Hematopoietic multipotent progenitor cell treated with erythropoietin and hydrocortisone succinate and interleukin-3 and kit ligand, for 15 days (in vitro differentiated cells): ENCODE data around the gene PCDH19.

Experiments
- DNase-seq: peaks from one replicate; pipeline ENCODE4 v3.0.0-alpha.2; 2015; ENCODE audit warnings: low spot score

PCDH19 gene

GRCh38 chrX:100405424-100405823, 4.6 kb downstream of the PCDH19 start:
- no peak for DNase-seq

GRCh38 chrX:100404851-100405250, 5.2 kb downstream of the PCDH19 start:
- DNase-seq: no peak

- DNase-seq: no peak
These were observed 14.3 kb downstream of the PCDH19 start for GRCh38 chrX:100395781-100396180.

DNA sequence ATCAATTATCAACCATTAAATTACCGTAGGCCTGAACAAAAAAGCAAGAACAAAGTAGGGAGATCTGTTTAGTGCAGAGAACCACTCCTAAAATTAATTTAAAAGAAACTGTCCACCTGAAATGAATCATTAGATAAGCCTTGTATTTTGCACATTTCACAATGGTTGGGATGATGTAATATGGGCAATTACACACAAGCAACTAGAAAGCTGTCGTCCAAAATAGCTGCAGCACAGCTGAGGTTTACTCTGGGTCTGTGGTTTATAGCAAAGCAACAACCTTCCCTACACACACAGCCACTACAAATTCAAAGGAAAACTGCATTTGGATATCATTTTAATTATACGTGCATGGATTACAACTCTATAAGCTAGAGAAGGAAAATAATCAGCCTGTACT, 28.5 kb downstream of the PCDH19 start:
- DNase-seq: no peak

DNA sequence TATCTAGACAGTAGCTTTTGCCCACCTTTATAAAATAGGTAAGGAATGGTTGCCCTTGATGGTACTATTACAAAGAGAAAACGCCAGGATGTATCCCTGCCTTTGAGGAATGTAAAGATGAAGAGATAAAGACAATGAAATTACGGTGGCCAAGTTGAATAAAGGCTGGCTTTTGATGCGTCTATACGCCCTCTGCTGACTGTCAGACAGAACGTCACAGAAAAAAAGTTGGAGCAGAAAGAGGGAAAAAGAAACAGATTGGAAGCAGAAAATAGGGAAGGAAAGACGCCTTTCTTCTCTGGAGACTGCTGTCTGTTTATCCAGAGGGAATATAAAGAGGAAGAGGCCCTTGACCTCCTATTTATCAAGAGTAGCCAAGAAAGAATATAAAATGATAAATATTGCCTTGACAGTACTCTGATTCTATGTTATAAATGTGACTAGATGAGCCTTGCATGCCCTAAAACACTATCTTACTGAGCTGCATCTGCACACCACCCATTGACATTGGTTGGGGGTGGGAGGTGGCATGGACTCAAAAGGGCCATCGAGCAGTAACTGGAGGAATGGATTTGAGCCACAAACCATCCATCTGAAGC, 30.6 kb downstream of the PCDH19 start:
- DNase-seq: no peak

- no peak for DNase-seq
These were observed 32.2 kb downstream of the PCDH19 start for GRCh38 chrX:100377826-100378225.

DNA sequence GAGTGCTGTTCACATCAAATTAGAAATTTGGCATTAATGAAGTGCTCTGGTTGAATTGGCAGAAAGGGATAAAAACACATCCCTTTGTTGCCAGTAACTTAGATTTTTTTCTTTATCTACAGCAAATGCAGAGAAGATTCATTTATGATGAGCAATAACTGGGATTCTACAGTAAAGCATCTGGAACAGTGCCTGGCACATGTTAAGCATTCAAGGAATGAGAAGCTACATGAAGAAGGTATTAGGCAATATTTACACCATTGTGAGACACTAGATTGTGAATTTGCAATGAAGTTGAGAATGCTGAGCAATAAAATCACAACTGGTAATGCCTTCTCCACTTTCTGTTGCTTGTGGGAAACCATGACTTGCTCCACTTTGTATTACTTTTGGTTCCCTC, 33.5 kb downstream of the PCDH19 start:
- no peak for DNase-seq

GRCh38 chrX:100373673-100374072, 36.4 kb downstream of the PCDH19 start:
- DNase-seq: no peak

- DNase-seq: no peak
These were observed 41.9 kb downstream of the PCDH19 start for GRCh38 chrX:100368167-100368566.

DNA sequence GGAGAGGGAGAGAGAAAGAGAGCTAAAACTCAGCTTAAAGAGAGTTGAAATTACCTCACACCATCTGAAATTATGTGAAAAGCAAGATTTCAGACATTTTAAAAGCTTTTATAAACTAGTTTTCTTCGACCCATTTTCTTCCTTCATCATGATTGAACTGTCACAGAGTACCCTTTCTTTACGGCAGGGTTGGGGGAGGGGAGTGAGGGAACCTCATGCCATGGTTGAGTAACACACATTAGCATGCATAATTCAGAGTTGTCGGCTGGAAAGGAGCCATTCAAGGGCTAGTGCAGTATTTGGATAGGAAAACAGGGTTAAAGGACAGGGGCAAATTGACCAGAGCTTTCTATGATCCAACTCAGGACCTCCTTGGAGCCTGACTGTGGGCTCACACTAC, 46.2 kb downstream of the PCDH19 start:
- no peak for DNase-seq

DNA sequence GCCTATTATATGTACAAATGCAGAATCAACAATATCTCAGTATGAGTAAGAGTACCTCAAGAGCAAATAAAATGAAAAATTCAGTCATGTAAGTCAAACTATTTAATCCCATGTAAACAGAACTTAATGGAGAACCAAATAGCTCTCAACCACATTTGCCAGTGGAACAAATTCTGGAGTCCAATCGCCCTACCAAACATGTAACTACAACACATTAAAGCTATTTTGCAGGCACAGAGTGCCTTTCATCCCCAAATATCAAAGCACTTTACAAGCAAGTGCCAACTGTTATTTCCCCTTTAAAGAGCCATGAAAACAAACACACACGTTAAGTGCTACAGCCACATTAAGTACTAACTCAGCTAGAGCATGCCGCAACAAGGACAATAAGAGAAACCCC, 51.3 kb downstream of the PCDH19 start:
- DNase-seq: no peak

GRCh38 chrX:100356351-100356896, 53.6 kb downstream of the PCDH19 start:
- DNase-seq: no peak

- DNase-seq: no peak
These were observed 54.4 kb downstream of the PCDH19 start for GRCh38 chrX:100355680-100356079.

DNA sequence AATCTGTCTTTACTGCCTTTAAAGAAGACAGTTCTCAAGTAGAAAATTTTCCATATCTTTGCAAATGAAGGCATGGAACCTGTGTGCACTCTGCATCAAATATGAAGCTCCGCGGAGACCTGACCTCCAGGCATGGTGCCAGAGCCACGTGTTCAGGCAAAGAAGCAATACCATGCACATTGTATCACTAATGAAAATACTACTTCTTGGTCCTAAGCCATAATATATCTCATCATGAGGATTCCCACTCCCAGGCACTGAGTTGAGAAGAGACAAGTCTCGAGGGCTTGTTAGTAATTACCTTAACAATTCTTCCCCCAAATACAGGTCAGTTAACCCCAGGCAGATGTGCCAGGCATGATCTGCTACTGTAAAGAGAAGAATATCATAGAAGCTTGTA, 56.7 kb downstream of the PCDH19 start:
- no peak for DNase-seq

DNA sequence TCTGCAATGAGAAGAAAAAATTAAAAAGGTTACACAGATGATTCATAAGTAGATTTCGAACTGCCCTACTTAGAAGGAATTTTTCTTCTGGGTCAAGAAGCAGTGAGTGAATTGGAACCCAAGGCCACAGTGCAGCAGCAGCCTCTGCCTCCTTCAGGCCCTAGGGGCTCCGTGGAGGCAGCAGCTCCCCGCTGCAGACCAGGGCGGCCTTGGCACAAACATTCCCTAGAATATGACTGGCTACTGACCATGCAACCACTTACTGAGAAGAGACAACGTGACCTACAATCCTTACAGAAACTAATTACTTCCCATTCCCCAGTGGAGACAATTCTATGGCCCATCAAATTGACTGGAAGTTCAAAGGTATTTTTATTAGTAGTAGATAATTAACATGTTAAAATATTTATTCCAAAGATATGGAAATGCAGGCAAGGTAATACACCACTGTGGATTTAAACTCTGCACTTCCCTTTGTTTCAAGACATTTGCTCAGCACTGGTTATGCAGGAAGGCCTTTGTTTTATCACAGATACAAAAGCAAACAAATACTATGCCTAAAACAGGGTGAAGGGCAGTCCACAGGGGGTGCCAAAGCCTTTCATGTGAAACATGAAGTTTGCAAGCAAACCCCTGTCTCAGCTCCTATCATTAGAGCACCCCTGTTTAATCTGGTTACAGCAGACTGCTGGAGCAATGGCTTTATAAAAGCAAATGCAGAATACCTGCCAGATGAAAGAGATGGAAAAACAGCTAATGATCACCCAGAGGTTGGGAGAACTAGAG, 59.2 kb downstream of the PCDH19 start:
- no peak for DNase-seq

DNA sequence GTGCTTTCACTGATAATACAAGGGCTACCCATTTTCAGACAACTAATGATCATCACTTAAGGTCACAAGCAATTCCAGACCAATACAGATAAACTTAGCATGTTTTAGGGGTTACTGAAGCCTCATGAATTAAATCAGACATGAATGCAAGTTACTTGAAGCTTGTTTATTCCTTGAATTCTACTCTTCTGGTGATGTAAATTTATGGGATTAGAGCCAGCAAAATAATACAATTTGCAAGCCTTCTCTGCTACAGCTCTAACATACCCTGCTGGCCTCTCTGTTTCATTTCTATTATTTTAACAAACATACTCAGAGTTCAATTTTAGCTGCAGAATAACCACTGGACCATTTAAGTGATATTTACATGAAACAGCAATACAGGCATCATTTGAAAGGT, 60.7 kb downstream of the PCDH19 start:
- no peak for DNase-seq

- no peak for DNase-seq
These were observed 68.9 kb downstream of the PCDH19 start for GRCh38 chrX:100341142-100341510.

- no peak for DNase-seq
These were observed 69.5 kb downstream of the PCDH19 start for GRCh38 chrX:100340491-100341141.

DNA sequence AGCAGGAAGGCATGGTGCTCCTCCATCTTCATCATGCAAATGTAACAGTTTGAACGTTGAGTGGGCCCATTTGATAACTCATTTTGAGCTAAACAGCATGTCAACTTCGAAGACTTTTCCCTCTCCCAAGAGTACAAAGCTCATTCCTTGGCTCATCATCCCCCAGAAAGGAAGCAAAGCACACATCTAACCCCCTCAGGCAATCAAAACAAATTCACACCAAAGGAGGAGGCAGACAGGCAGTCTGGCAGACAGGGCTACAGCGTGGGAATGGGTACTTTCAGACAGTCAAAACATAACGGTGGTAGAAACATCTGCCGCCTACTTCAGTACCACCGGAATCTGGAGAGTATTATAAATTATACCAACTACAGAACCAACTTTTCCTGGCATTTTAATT, 81.7 kb downstream of the PCDH19 start:
- no peak for DNase-seq

- no peak for DNase-seq
These were observed 90.4 kb downstream of the PCDH19 start for GRCh38 chrX:100319716-100320115.

GRCh38 chrX:100316987-100317386, 93.1 kb downstream of the PCDH19 start:
- DNase-seq: no peak

GRCh38 chrX:100315566-100315965, 94.5 kb downstream of the PCDH19 start:
- DNase-seq: no peak

GRCh38 chrX:100299559-100299958, 110.5 kb downstream of the PCDH19 start:
- DNase-seq: no peak
